GM23338 (cell line): ENCODE results near the gene KIAA1549. TPM values are rescaled to one million over a fixed set of nuclear protein-coding genes. Genes with fewer than 3 reads are reported as not detected.

Experiments
- ATAC-seq: fragments of 200-7000 bp; cut with Tn5 transposase; 3 replicates; pipeline ENCODE4 v1.9.1; 2020
- DNase-seq: peaks from one replicate; pipeline ENCODE4 v3.0.0-alpha.2; 2015; ENCODE audit warnings: low spot score
- H2AFZ ChIP-seq: fragments of 200-600 bp; sonication (generic); 2 replicates; pipeline ENCODE4 v1.8.0; 2016; ENCODE audit warnings: antibody characterized with exemption, mild to moderate bottlenecking, moderate library complexity
- H3F3A ChIP-seq: fragments of 200-600 bp; sonication (generic); replicated peaks from 2 replicates; pipeline ENCODE4 v1.8.0; 2017; ENCODE audit warnings: antibody characterized with exemption, mixed run types, low read depth
- H3K27ac ChIP-seq: fragments of 200-600 bp; sonication (generic); 2 replicates; pipeline ENCODE4 v1.6.1; 2016; ENCODE audit warnings: low read depth
- H3K27me3 ChIP-seq: fragments of 200-600 bp; sonication (generic); 2 replicates; pipeline ENCODE4 v1.8.0; 2016; ENCODE audit warnings: mild to moderate bottlenecking, mixed run types, moderate library complexity; ENCODE audit not compliant: insufficient read depth
- H3K36me3 ChIP-seq: fragments of 200-600 bp; sonication (generic); 2 replicates; pipeline ENCODE4 v1.8.0; 2016; ENCODE audit warnings: mild to moderate bottlenecking; ENCODE audit not compliant: insufficient read depth
- H3K4me1 ChIP-seq: fragments of 200-600 bp; sonication (generic); 2 replicates; pipeline ENCODE4 v1.8.0; 2016; ENCODE audit warnings: mild to moderate bottlenecking, moderate library complexity; ENCODE audit not compliant: insufficient read depth
- H3K4me2 ChIP-seq: fragments of 200-600 bp; sonication (generic); 2 replicates; pipeline ENCODE4 v1.7.1; 2017; ENCODE audit warnings: mixed run types
- H3K4me3 ChIP-seq: fragments of 200-600 bp; sonication (generic); 2 replicates; pipeline ENCODE4 v1.6.1; 2016; ENCODE audit warnings: mixed run types
- H3K79me2 ChIP-seq: fragments of 200-600 bp; sonication (generic); replicated peaks from 2 replicates; pipeline ENCODE4 v1.8.0; 2017; ENCODE audit warnings: mild to moderate bottlenecking; ENCODE audit not compliant: insufficient read depth
- H3K9me2 ChIP-seq: fragments of 200-600 bp; sonication (generic); 2 replicates; pipeline ENCODE4 v1.8.0; 2017; ENCODE audit not compliant: insufficient read depth
- H4K20me1 ChIP-seq: fragments of 200-600 bp; sonication (generic); replicated peaks from 2 replicates; pipeline ENCODE4 v1.8.0; 2017; ENCODE audit warnings: mild to moderate bottlenecking; ENCODE audit not compliant: insufficient read depth
- H3K27ac Mint-ChIP-seq: 2 replicates; pipeline ENCODE4 v1.8.0; 2020; ENCODE audit warnings: inconsistent platforms, mild to moderate bottlenecking, moderate library complexity, mixed read lengths
- H3K27me3 Mint-ChIP-seq: 3 replicates; pipeline ENCODE4 v1.8.0; 2022; ENCODE audit warnings: low read depth, mild to moderate bottlenecking, moderate library complexity, mixed read lengths, inconsistent platforms; ENCODE audit not compliant: insufficient read depth, poor library complexity
- H3K36me3 Mint-ChIP-seq: 3 replicates; pipeline ENCODE4 v1.8.0; 2021; ENCODE audit warnings: low read depth, mild to moderate bottlenecking, inconsistent platforms, moderate library complexity, mixed read lengths
- H3K4me1 Mint-ChIP-seq: 3 replicates; pipeline ENCODE4 v1.8.0; 2020; ENCODE audit warnings: mild to moderate bottlenecking, inconsistent platforms, mixed read lengths
- H3K4me3 Mint-ChIP-seq: 3 replicates; pipeline ENCODE4 v1.8.0; 2021; ENCODE audit warnings: moderate library complexity, mild to moderate bottlenecking, inconsistent platforms, mixed read lengths
- H3K9me3 Mint-ChIP-seq: 3 replicates; pipeline ENCODE4 v1.8.0; 2020; ENCODE audit warnings: moderate library complexity, mild to moderate bottlenecking, inconsistent platforms, mixed read lengths
- CREB1 ChIP-seq: fragments of 250-450 bp; sonication (Bioruptor Pico); IDR thresholded peaks from 2 replicates; pipeline ENCODE4 v1.5.0; 2020; ENCODE audit warnings: low read depth, mild to moderate bottlenecking, moderate library complexity
- CTCF ChIP-seq, 2 experiments: fragments of 200-600 bp in 1 of 2; sonication (generic) in 1 of 2; conservative IDR thresholded peaks; 2 replicates each; pipeline versions ENCODE4 v1.5.1 to v1.6.1; 2016 to 2017; ENCODE audit warnings: antibody characterized with exemption in 2 of 2, low read depth in 2 of 2, mild to moderate bottlenecking in 2 of 2, moderate library complexity in 1 of 2
- ETS1 ChIP-seq: IDR thresholded peaks from 2 replicates; pipeline ENCODE4 v1.6.1; 2016; ENCODE audit warnings: antibody characterized with exemption
- EZH2 ChIP-seq: fragments of 200-600 bp; sonication (generic); IDR thresholded peaks from one replicate; pipeline ENCODE4 v1.8.0; 2017; ENCODE audit warnings: antibody characterized with exemption, mild to moderate bottlenecking, low read depth; ENCODE audit not compliant: unreplicated experiment
- EZH2phosphoT487 ChIP-seq: fragments of 200-600 bp; sonication (generic); IDR thresholded peaks from one replicate; pipeline ENCODE4 v1.8.1; 2018; ENCODE audit warnings: antibody characterized with exemption; ENCODE audit not compliant: unreplicated experiment
- JUNB ChIP-seq: IDR thresholded peaks from one replicate; pipeline ENCODE4 v1.6.1; 2016; ENCODE audit warnings: antibody characterized with exemption; ENCODE audit not compliant: unreplicated experiment
- NANOG ChIP-seq: IDR thresholded peaks from 2 replicates; pipeline ENCODE4 v1.6.1; 2016; ENCODE audit warnings: antibody characterized with exemption, borderline replicate concordance
- POLR2AphosphoS5 ChIP-seq: IDR thresholded peaks from 2 replicates; pipeline ENCODE4 v1.6.1; 2016; ENCODE audit warnings: antibody characterized with exemption, low read depth
- REST ChIP-seq: IDR thresholded peaks from one replicate; pipeline ENCODE4 v1.6.1; 2018; ENCODE audit warnings: antibody characterized with exemption; ENCODE audit not compliant: unreplicated experiment
- STAT1 ChIP-seq: IDR thresholded peaks from one replicate; pipeline ENCODE4 v1.6.1; 2016; ENCODE audit warnings: antibody characterized with exemption; ENCODE audit not compliant: unreplicated experiment
- ZNF114 ChIP-seq: fragments of 250-450 bp; sonication (Bioruptor Pico); IDR thresholded peaks from 2 replicates; pipeline ENCODE4 v1.5.0; 2020; ENCODE audit warnings: mild to moderate bottlenecking, moderate library complexity
- ZNF331 ChIP-seq: fragments of 250-450 bp; sonication (Bioruptor Pico); IDR thresholded peaks from 2 replicates; pipeline ENCODE4 v1.5.0; 2020; ENCODE audit warnings: low read depth, mild to moderate bottlenecking, moderate library complexity
- ZNF462 ChIP-seq: fragments of 250-450 bp; sonication (Bioruptor Pico); IDR thresholded peaks from 2 replicates; pipeline ENCODE4 v1.5.0; 2020; ENCODE audit warnings: mild to moderate bottlenecking, moderate library complexity
- polyA plus RNA-seq: library from polyadenylated mRNA; unstranded; fragments of >200 nt; fragmentation: Nextera tagmentation; extraction: Ambion mirVana; gene quantifications from 2 replicates; pipeline ENCODE4 v1.2.1, GENCODE V29; 2016
- total RNA-seq: library from RNA; depleted of rRNA; stranded (reverse); fragments of >200 nt; shearing (Covaris generic); gene quantifications from 2 replicates; pipeline ENCODE4 v1.2.3, GENCODE V29; 2014

KIAA1549 gene
- total and polyA plus RNA-seq, 2 experiments from 2014 or later: 3.6 to 13.5 TPM

GRCh38 chr7:138919216-138919615 is 62.0 kb downstream of the KIAA1549 start:
- Mint-ChIP-seq H3K27ac (no peak overlapping the region), H3K27me3 (peaks cover 2% of the 10 kb centered on the region), H3K4me3 (no peak overlapping the region), H3K4me1 (peaks cover 13% of the 10 kb centered on the region), H3K9me3 (no peaks in the 10 kb centered on the region; the same call in 2 of the 3 replicates), H3K36me3 (peaks cover 30% of the 10 kb centered on the region)
- ATAC-seq: no peak
- no peak overlapping the region for H2AFZ ChIP-seq
- DNase-seq: no peak
- no peaks in the 10 kb centered on the region for H3K9me2 ChIP-seq
- no peak overlapping the region for H3K4me2 ChIP-seq
- TF ChIP-seq ZNF462 (no peak), CREB1 (no peak), ETS1 (no peak), EZH2 (no peak), POLR2AphosphoS5 (no peak), STAT1 (no peak), JUNB (no peak), EZH2phosphoT487 (no peak), ZNF331 (CRISPR knock-in tag) (no peak), REST (no peak), ZNF114 (no peak), NANOG (no peak), CTCF (conservative IDR thresholded peaks at IDR 0.05; ENCODE audit: low read depth in 2 of 2) (no peak)
- H3K36me3 ChIP-seq: no peaks in the 10 kb centered on the region
- H3K79me2 ChIP-seq: peaks cover 32% of the 10 kb centered on the region
- no peaks in the 10 kb centered on the region for H3F3A ChIP-seq
- H3K4me3 ChIP-seq: no peak overlapping the region
- 0 out of 2 replicates have a peak overlapping the region, but pooled peaks have one; percentile 57 for H3K27ac ChIP-seq
- H3K4me1 ChIP-seq: no peaks in the 10 kb centered on the region
- no peaks in the 10 kb centered on the region for H3K27me3 ChIP-seq
- peaks cover 6% of the 10 kb centered on the region for H4K20me1 ChIP-seq
